Measurements from ENCODE around the gene ZNF584. TPM values are rescaled to one million over a fixed set of nuclear protein-coding genes. Genes with fewer than 3 reads are reported as not detected.
"Not testable (repeated sequence)": the region's sequence is repeated elsewhere in the genome, so short reads cannot be mapped to it uniquely, and the experiment has no call there.

The ZNF584 gene
- total RNA-seq, 1 donor from 2014 or later = 16.7 TPM

- peaks cover 6% of the 10 kb centered on the region for H3K36me3 Mint-ChIP-seq (ENCODE audit: insufficient read depth)
- H3K27me3 Mint-ChIP-seq = no peaks in the 10 kb centered on the region
Measured at GRCh38 chr19:58374200-58374599, 34.2 kb upstream of the ZNF584 start.

GRCh38 chr19:58376724-58377123 is 31.7 kb upstream of the ZNF584 start:
- not testable (repeated sequence) for DNase-seq (ENCODE audit: low spot score, unreplicated experiment); H3K4me3 Mint-ChIP-seq (ENCODE audit: low read depth); H3K36me3 Mint-ChIP-seq (ENCODE audit: insufficient read depth)

More at GRCh38 chr19:58374200-58374599, 34.2 kb upstream of the ZNF584 start:
- DNase-seq (ENCODE audit: low spot score, unreplicated experiment) = no peak
- no peak overlapping the region for H3K27ac Mint-ChIP-seq
- H3K9me3 Mint-ChIP-seq (ENCODE audit: low read depth) = no peaks in the 10 kb centered on the region
- H3K4me3 Mint-ChIP-seq (ENCODE audit: low read depth) = no peak overlapping the region
- no peaks in the 10 kb centered on the region for H3K4me1 Mint-ChIP-seq (ENCODE audit: low read depth)
- TF ChIP-seq CTCF (IDR thresholded peaks at IDR 0.05; ENCODE audit: unreplicated experiment) = no peak

GRCh38 chr19:58379246-58379645 is 29.2 kb upstream of the ZNF584 start:
- DNase-seq (ENCODE audit: low spot score, unreplicated experiment) = no peak
- Mint-ChIP-seq H3K36me3 (ENCODE audit: insufficient read depth) (no peaks in the 10 kb centered on the region), H3K27me3 (no peaks in the 10 kb centered on the region), H3K9me3 (ENCODE audit: low read depth) (no peaks in the 10 kb centered on the region), H3K4me1 (ENCODE audit: low read depth) (peaks cover 13% of the 10 kb centered on the region), H3K27ac (no peak overlapping the region), H3K4me3 (ENCODE audit: low read depth) (peak overlapping the region; percentile 91)
- no peak for TF ChIP-seq CTCF (IDR thresholded peaks at IDR 0.05; ENCODE audit: unreplicated experiment)

More at GRCh38 chr19:58376724-58377123, 31.7 kb upstream of the ZNF584 start:
- H3K9me3 Mint-ChIP-seq (ENCODE audit: low read depth); H3K27ac Mint-ChIP-seq; H3K4me1 Mint-ChIP-seq (ENCODE audit: low read depth); H3K27me3 Mint-ChIP-seq: not testable (repeated sequence)

- peaks cover 13% of the 10 kb centered on the region for H3K4me1 Mint-ChIP-seq (ENCODE audit: low read depth)
- peak overlapping the region; percentile 91 for H3K4me3 Mint-ChIP-seq (ENCODE audit: low read depth)
- H3K9me3 Mint-ChIP-seq (ENCODE audit: low read depth) = no peaks in the 10 kb centered on the region
- no peaks in the 10 kb centered on the region for H3K36me3 Mint-ChIP-seq (ENCODE audit: insufficient read depth)
- H3K27ac Mint-ChIP-seq = peak overlapping the region; percentile 95
- no peak for DNase-seq (ENCODE audit: low spot score, unreplicated experiment)
- H3K27me3 Mint-ChIP-seq = no peaks in the 10 kb centered on the region
- no peak for TF ChIP-seq CTCF (IDR thresholded peaks at IDR 0.05; ENCODE audit: unreplicated experiment)
Measured at GRCh38 chr19:58380037-58380661, 28.3 kb upstream of the ZNF584 start.

GRCh38 chr19:58380662-58381459 is 27.6 kb upstream of the ZNF584 start, which contains the start of gene ZNF837:
TSS of gene ZNF837 (minus strand) at chr19:58381030. CDS start at chr19:58369332, 11,698 bp downstream.
- no peaks in the 10 kb centered on the region for H3K36me3 Mint-ChIP-seq (ENCODE audit: insufficient read depth)
- peak within 1 kb of the TSS; percentile 95 for H3K27ac Mint-ChIP-seq
- H3K4me1 Mint-ChIP-seq (ENCODE audit: low read depth) = peaks cover 17% of the 10 kb centered on the region
- peak; percentile 91 for DNase-seq (ENCODE audit: low spot score, unreplicated experiment)
- H3K27me3 Mint-ChIP-seq = no peaks in the 10 kb centered on the region
- peak within 1 kb of the TSS; percentile 91 for H3K4me3 Mint-ChIP-seq (ENCODE audit: low read depth)
- no peak for TF ChIP-seq CTCF (IDR thresholded peaks at IDR 0.05; ENCODE audit: unreplicated experiment)
- H3K9me3 Mint-ChIP-seq (ENCODE audit: low read depth) = no peaks in the 10 kb centered on the region
